ENCODE data around the gene SMAD2. TPM values are rescaled to one million over a fixed set of nuclear protein-coding genes. Genes with fewer than 3 reads are reported as not detected.

SMAD2 gene
- total and polyA plus RNA-seq, 7 donors, result 34.1 to 101 (median 56.1) TPM

GRCh38 chr18:47877892-47878291, 52.6 kb downstream of the SMAD2 start:
- no peak for DNase-seq
- no peak overlapping the region for H3K4me3 ChIP-seq
- peaks cover 0 to 7% (median 0%) of the 10 kb centered on the region in 4 donors for H3K36me3 ChIP-seq
- 89 to 91% methylated on average over 3 of the region's 3 CpGs for WGBS, 2 donors
- intact Hi-C loops (cut with DNase I), result no loop called here
- no peak overlapping the region for H3K27ac ChIP-seq
- no peaks in the 10 kb centered on the region for H3K27me3 ChIP-seq
- no peaks in the 10 kb centered on the region for H3K9me3 ChIP-seq
- TF ChIP-seq POLR2AphosphoS5 (IDR thresholded peaks at IDR 0.05) (no peak), POLR2A (IDR thresholded peaks at IDR 0.05) (no peak), EP300 (IDR thresholded peaks at IDR 0.05) (no peak)
- TF ChIP-seq, protein P1, sequence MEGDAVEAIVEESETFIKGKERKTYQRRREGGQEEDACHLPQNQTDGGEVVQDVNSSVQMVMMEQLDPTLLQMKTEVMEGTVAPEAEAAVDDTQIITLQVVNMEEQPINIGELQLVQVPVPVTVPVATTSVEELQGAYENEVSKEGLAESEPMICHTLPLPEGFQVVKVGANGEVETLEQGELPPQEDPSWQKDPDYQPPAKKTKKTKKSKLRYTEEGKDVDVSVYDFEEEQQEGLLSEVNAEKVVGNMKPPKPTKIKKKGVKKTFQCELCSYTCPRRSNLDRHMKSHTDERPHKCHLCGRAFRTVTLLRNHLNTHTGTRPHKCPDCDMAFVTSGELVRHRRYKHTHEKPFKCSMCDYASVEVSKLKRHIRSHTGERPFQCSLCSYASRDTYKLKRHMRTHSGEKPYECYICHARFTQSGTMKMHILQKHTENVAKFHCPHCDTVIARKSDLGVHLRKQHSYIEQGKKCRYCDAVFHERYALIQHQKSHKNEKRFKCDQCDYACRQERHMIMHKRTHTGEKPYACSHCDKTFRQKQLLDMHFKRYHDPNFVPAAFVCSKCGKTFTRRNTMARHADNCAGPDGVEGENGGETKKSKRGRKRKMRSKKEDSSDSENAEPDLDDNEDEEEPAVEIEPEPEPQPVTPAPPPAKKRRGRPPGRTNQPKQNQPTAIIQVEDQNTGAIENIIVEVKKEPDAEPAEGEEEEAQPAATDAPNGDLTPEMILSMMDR (IDR thresholded peaks at IDR 0.05), result no peak
- peaks cover 0 to 8% (median 2%) of the 10 kb centered on the region in 4 donors for H3K4me1 ChIP-seq

DNA sequence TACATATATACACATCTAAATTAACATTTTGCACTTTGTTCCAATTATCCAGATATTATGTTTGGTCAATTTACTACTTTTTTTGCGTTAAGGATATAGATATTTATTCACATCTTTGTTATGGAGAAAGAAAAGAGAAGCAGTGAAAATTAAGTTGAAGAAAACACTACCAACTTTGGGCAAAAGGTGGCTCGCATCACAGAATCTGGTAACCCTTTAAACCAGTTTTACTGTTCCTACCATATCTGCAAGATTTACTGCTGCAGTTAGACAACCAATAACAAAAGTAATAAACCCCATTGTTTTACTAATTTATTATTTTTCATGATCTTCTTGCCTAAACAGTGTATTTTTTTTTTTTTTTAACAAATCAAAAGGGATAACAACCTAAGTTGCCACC, 53.6 kb downstream of the SMAD2 start:
- H3K9me3 ChIP-seq, result no peaks in the 10 kb centered on the region

DNA sequence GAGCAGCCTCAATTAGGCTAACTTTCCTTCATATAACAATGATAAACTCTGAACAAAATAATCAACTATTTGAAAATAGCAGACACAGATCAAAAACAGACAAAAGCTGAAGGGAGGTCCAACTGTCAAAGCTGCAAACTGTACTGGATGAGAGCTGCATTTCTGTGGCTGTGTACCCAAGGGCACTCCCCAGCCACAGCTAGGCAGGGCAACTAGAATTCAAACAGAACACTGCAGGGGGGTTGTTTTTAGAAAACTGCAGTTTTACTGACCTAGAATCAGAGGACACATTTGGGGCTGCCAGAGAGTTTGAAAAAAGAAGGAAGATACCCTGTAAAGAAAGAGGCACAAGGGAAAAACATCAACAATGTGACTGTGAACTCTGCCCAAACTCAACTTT, 56.8 kb downstream of the SMAD2 start:
- DNase-seq, result no peak
- Histone ChIP-seq H3K27me3 (no peaks in the 10 kb centered on the region), H3K9me3 (no peaks in the 10 kb centered on the region), H3K4me3 (no peak overlapping the region), H3K4me1 (peaks cover 0 to 32% (median 14%) of the 10 kb centered on the region in 4 donors), H3K36me3 (peaks cover 0 to 5% (median under 1%) of the 10 kb centered on the region in 4 donors), H3K27ac (no peak overlapping the region)
- intact Hi-C loops (cut with DNase I), result loop anchor here (5.0 kb wide), 2 partner anchors 39 to 54 kb away; no protein-coding TSS in a partner anchor
- TF ChIP-seq EP300 (IDR thresholded peaks at IDR 0.05), result no peak
- no peak for TF ChIP-seq POLR2A (IDR thresholded peaks at IDR 0.05)
- TF ChIP-seq POLR2AphosphoS5 (IDR thresholded peaks at IDR 0.05), result no peak
- TF ChIP-seq, protein P1 (IDR thresholded peaks at IDR 0.05), result no peak

More for the DNA sequence above, 53.6 kb downstream of the SMAD2 start:
- DNase-seq, result no peak
- TF ChIP-seq POLR2AphosphoS5 (IDR thresholded peaks at IDR 0.05), result no peak
- TF ChIP-seq POLR2A (IDR thresholded peaks at IDR 0.05), result no peak
- TF ChIP-seq, protein P1 (IDR thresholded peaks at IDR 0.05), result no peak
- no peak for TF ChIP-seq EP300 (IDR thresholded peaks at IDR 0.05)
- intact Hi-C loops (cut with DNase I), result no loop called here
- 80 to 91% methylated on average over 2 of the region's 2 CpGs for WGBS, 2 donors
- no peak overlapping the region for H3K27ac ChIP-seq
- H3K4me1 ChIP-seq, result peaks cover 0 to 17% (median 5%) of the 10 kb centered on the region in 4 donors
- H3K27me3 ChIP-seq, result no peaks in the 10 kb centered on the region
- peaks cover 0 to 7% (median 0%) of the 10 kb centered on the region in 4 donors for H3K36me3 ChIP-seq
- H3K4me3 ChIP-seq, result no peak overlapping the region

DNA sequence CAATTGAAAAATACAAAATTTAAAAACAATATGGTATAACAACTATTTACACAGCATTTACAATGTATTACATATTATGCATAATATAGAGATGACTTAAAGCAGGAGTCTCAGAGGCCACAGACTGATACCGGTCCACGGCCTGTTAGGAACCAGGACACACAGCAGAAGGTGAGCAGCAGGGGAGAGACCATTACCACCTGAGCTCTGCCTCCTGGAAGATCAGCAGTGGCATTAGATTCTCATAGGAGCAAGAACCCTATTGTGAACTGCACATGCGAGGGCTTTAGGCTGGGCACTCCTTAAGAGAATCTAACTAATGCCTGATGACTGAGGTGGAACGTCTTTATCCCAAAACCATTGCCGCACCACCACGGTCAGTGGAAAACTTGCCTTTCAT, 58.0 kb downstream of the SMAD2 start:
- 98 to 99% methylated on average over 6 of the region's 6 CpGs for WGBS, 2 donors
- Histone ChIP-seq H3K27ac (no peak overlapping the region), H3K36me3 (peaks cover 0 to 17% (median 4%) of the 10 kb centered on the region in 4 donors), H3K4me3 (no peak overlapping the region), H3K27me3 (no peaks in the 10 kb centered on the region), H3K4me1 (peaks cover 0 to 32% (median 14%) of the 10 kb centered on the region in 4 donors), H3K9me3 (no peaks in the 10 kb centered on the region)
- intact Hi-C loops (cut with DNase I), result loop anchor here (5.0 kb wide), 2 partner anchors 40 to 55 kb away; no protein-coding TSS in a partner anchor
- DNase-seq, result no peak
- TF ChIP-seq POLR2A (IDR thresholded peaks at IDR 0.05) (no peak), POLR2AphosphoS5 (IDR thresholded peaks at IDR 0.05) (no peak), EP300 (IDR thresholded peaks at IDR 0.05) (no peak)
- TF ChIP-seq, protein P1 (IDR thresholded peaks at IDR 0.05), result no peak

DNA sequence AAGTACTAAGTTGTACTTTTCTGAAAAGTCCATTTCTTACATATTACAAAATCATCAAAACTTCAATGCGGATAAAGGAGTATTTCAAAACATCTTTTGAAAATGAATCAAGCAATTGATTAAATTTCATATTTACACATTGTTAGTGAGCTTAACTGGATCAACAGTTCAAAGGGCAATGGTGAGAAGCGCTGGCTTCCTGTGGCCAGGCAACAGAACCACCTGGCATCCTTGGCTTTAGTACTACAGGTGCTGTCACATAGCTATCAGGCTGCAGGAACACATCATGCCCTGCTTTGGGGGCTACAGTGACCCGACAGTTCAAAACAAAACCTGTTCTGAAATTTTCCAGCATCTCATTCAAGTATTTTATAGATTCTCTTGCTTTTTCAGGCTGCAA, 59.2 kb downstream of the SMAD2 start:
- no peak overlapping the region for H3K4me3 ChIP-seq
- intact Hi-C loops (cut with DNase I), result loop anchor here (5.0 kb wide), 2 partner anchors 41 to 56 kb away; no protein-coding TSS in a partner anchor
- no peak overlapping the region for H3K27ac ChIP-seq
- no peaks in the 10 kb centered on the region for H3K27me3 ChIP-seq
- peaks cover 0 to 28% (median 4%) of the 10 kb centered on the region in 4 donors for H3K36me3 ChIP-seq
- no peaks in the 10 kb centered on the region for H3K9me3 ChIP-seq
- TF ChIP-seq POLR2A (IDR thresholded peaks at IDR 0.05), result no peak
- no peak for TF ChIP-seq POLR2AphosphoS5 (IDR thresholded peaks at IDR 0.05)
- no peak for TF ChIP-seq EP300 (IDR thresholded peaks at IDR 0.05)
- TF ChIP-seq, protein P1 (IDR thresholded peaks at IDR 0.05), result no peak
- WGBS, 2 donors, result 67 to 86% methylated on average over 3 of the region's 3 CpGs
- DNase-seq, result no peak
- H3K4me1 ChIP-seq, result peaks cover 0 to 24% (median 14%) of the 10 kb centered on the region in 4 donors

Data from sigmoid colon (tissue), 7 donors.